IPS DF 4.7 (cell line): ENCODE data around the gene TICAM1.
A peak's percentile ranks its signal among the peaks of the same experiment; 100 is the strongest.
"Not testable (repeated sequence)": the region's sequence is repeated elsewhere in the genome, so short reads cannot be mapped to it uniquely, and the experiment has no call there.

ENCODE experiments used
- DNase-seq: peaks from one replicate; pipeline ENCODE4 v3.0.0-alpha.2; 2013; ENCODE audit warnings: low spot score; ENCODE audit errors: extremely low read depth

The TICAM1 gene

GRCh38 chr19:4844348-4845179 lies 13.1 kb upstream of the TICAM1 start:
- no peak for DNase-seq

GRCh38 chr19:4843647-4843965 lies 12.1 kb upstream of the TICAM1 start:
- no peak for DNase-seq

GRCh38 chr19:4839192-4839591 lies 7.7 kb upstream of the TICAM1 start:
- no peak for DNase-seq

GRCh38 chr19:4832776-4833175 lies 1.3 kb upstream of the TICAM1 start:
- DNase-seq = no peak

DNA sequence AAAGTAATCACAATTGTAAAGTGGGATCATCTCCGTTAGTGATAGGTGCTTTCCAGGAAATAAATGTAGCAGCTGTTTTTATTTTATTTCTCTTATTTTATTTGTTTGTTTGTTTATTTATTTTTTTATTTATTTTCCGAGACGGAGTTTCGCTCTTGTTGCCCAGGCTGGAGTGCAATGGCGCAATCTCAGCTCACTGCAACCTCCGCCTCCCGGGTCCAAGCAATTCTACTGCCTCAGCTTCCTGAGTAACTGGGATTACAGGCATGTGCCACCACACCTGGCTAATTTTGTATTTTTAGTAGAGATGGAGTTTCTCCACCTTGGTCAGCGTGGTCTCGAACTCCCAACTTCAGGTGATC lies 448 bp upstream of the TICAM1 start:
- DNase-seq = not testable (repeated sequence)

DNA sequence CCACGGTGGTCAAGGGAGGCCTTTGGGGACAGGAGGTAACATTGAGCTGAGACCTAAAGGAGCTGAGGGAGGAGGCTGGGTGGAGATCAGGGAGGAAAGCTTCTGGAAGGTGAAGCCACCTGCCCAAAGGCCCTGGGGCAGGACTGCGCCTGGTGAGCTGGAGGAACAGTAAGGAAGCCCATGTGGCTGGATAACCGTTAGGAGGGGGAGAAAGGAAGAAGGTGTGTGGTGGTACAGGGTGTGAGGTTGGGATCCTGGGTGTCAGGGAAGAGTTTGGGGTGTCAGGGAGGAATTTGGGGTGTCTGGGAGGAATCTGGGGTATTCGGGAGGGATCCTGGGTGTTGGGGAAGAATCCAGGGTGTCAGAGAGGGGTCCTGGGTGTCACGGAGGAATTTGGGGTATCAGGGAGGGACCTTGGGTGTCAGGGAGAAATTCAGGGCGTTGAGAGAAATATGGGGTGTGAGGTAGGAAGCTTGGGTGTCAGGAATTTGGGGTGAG lies 695 bp downstream of the TICAM1 start:
- no peak for DNase-seq

DNA sequence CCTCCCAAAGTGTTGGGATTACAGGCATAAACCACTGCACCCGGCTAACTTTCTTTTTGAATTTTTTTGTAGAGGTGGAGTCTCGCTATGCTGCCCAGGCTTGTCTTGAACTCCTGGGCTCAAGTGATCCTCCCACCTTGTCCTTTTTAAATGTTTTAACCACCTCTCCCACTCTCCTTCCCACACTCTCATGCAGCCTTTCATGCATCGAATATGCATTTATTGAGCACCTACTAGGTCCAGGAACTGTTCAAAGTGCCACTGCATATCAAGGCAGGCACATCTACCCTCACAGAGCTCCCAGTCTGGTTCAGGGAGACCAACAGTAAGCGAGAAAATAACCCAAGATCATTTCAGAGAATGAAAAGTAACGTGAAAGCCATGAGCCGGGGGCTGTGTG lies 1.2 kb downstream of the TICAM1 start:
- DNase-seq = no peak

DNA sequence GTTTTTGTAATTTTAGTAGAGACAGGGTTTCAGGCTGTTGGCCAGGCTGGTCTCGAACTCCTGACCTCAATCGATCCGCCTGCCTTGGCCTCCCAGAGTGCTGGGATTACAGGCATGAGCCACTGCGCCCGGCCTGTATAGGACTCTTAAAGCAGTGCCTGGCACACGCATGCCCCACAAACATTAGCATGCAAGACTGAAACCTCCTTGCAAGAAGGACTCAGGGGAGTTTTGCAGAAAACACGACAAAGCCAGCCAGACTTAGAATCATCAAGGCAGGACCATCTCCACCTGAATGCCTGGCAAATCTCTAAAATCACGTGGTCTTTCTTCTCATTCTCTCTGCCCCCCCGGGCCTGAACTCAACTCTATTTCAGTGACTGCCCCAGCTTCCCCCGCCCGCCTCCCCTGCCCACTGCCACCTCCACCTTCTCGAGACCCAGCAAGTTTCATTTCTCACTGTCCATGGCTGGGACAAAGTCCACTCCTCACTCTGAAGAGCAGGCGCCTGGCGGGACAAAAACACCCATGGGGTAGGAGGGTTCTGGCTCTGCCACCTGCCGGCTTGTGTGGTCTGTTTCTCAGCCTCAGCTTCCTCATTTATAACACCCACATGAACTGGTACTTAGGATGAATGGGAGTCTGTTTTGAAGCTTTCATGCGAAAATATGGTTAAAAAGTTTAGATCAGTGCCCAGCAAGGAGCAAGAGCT lies 2.4 kb downstream of the TICAM1 start:
- no peak for DNase-seq

GRCh38 chr19:4823577-4823976 lies 7.9 kb downstream of the TICAM1 start:
- DNase-seq = no peak

- not testable (repeated sequence) for DNase-seq
These were observed 9.2 kb downstream of the TICAM1 start for GRCh38 chr19:4822354-4822753.

- no peak for DNase-seq
These were observed 10.2 kb downstream of the TICAM1 start for GRCh38 chr19:4821265-4821664.

DNA sequence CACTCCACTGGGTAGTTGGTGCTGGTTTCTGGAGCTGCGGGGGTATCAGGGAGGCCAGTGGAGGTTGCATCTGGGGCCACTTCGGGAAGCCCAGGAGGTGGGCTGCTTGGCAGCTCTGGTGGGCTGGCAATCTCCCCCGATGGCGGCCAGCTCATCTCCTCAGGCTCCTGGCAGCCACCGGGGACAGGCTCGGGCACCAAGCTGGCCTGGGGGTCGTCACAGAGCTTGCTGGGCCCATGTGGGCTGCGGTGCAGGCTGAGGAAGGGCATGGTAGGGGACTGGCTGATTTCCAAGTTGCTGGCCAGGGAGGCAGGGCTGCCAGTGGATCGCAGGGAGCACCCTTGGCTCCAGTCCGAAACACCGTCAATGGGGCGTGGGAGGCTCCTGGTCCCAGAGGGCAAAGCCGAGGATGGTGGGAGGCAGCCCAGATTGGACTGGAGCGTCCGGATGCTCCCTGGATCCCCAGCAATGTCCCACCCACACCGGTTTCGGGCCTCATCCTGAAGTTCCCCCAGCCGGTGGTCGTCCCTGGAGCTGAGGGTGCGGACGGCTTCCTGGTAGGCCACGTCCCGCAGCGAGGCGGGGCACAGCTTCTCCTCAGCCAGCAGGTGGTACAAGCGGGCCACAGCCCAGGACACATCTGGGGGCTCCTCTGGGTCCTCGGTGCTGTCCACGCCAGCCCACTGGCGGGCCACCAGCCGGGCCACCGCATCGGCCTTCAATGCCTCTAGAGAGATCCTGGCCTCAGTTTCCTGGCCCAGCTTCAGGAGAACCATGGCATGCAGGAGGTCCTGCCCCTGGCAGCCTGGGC lies 13.8 kb downstream of the TICAM1 start:
- no peak for DNase-seq

DNA sequence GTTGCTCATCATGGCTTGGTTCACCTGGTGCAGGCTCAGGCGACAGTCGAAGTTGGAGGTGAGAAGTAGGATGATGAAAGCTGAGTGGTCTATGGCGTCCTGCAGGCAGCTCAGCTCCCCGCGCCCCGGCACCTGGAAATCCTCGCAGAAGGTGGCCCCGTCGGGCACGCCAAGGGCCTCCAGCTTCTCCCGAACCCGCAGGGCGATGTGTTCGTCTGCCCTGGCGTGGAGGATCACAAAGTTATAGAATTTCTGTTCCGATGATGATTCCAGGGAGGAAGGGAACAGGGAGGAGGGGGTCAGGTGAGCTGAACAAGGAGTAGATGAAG lies 14.6 kb downstream of the TICAM1 start:
- no peak for DNase-seq

DNA sequence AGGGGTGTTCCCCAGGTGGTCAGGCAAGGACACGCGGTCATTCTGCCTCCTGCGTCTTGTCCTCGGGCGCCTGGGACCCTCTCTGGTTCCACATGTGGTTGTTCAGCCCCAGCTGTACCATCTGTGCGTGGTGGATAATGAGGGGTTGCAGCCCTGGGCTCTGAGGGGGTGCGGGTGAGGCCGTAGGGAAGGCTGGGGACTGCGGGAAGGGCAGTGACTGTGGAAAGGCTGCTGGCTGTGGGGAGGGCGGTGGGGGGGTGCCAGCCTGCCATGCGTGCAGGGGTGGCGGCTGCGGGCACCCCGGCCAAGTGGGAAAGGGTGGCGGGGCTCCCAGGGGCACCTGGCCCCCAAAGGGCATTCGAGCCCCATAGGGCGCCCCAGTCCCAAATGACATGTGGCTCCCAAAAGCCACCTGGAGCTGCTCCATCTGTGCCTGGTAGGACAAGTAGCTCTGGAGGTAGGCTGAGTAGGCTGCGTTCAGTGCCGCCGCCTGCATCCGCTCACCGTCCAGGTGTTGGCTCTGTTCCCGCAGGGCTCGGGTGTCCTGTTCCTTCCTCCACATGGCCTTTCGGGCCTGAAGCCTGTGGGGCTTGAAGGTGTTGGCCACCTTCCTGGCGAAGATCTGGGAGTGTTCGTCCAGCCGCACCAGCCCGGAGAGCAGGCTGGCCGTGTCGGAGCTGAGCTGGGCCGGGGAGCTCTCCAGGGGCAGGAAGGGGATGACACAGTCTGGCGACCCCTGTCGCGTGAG lies 15.1 kb downstream of the TICAM1 start:
- no peak for DNase-seq

DNA sequence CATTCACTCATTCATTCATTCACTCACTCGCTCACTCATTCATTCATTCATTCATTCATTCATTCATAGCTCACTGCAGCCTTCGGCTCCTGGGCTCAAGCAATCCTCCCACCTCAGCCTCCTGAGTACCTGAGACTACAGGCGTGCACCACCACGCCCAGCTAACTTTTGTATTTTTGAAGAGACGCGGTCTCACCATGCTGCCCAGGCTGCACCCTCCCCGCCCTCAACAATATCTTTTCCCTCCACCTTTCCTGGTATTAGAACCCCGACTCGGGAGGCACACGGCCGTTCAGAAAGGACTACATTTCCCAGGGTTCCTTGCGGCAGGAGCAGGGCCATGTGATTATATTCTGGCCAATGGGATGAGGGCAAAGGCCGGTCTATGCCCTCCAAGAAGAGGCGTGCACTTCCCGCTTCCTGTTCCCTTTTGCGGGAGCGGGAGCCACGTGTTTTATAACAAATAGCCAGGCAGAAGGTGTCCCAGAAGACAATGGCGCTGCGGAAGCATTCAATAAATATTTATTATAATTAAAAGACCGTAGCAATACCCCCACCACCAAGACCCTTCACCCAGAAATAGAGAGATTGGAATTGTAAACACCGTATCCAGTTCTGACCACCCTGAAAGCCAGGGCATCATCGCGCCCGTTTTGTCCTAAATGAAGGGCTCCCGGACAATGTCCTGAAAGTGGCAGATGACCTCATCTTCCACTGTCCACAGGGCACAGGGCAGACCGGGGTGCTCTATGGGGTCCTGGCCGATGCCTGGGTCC lies 15.9 kb downstream of the TICAM1 start:
- DNase-seq = peak; percentile 79

GRCh38 chr19:4814625-4815425 lies 16.7 kb downstream of the TICAM1 start:
- DNase-seq = no peak

GRCh38 chr19:4811328-4812131 lies 20.0 kb downstream of the TICAM1 start:
- DNase-seq = no peak

GRCh38 chr19:4807188-4807587 lies 24.3 kb downstream of the TICAM1 start:
- DNase-seq = no peak

GRCh38 chr19:4806384-4806783 lies 25.1 kb downstream of the TICAM1 start:
- no peak for DNase-seq
